Ishikawa (cell line): Measurements from ENCODE around the gene TMEM132D.

Source experiments
- CEBPB ChIP-seq: IDR thresholded peaks from 2 replicates; pipeline ENCODE4 v1.6.1; 2012
- CREB1 ChIP-seq: IDR thresholded peaks from 2 replicates; pipeline ENCODE4 v1.6.1; 2012; ENCODE audit warnings: low read depth
- EGR1 ChIP-seq: IDR thresholded peaks from 2 replicates; pipeline ENCODE4 v1.6.1; 2012
- EP300 ChIP-seq: IDR thresholded peaks from 2 replicates; pipeline ENCODE4 v1.6.1; 2012; ENCODE audit warnings: borderline replicate concordance
- FOXM1 ChIP-seq: IDR thresholded peaks from 2 replicates; pipeline ENCODE4 v1.6.1; 2012; ENCODE audit warnings: low read depth, borderline replicate concordance
- NFIC ChIP-seq: IDR thresholded peaks from 2 replicates; pipeline ENCODE4 v1.6.1; 2012
- RAD21 ChIP-seq: IDR thresholded peaks from 2 replicates; pipeline ENCODE4 v1.6.1; 2012; ENCODE audit warnings: low read depth
- REST ChIP-seq: IDR thresholded peaks from 2 replicates; pipeline ENCODE4 v1.6.1; 2012; ENCODE audit warnings: low read depth, mild to moderate bottlenecking
- TAF1 ChIP-seq: IDR thresholded peaks from 2 replicates; pipeline ENCODE4 v1.6.1; 2012; ENCODE audit warnings: low read depth, mild to moderate bottlenecking
- TCF12 ChIP-seq: IDR thresholded peaks from 2 replicates; pipeline ENCODE4 v1.6.1; 2012; ENCODE audit warnings: low read depth
- TEAD4 ChIP-seq: IDR thresholded peaks from 2 replicates; pipeline ENCODE4 v1.6.1; 2012
- YY1 ChIP-seq: IDR thresholded peaks from 2 replicates; pipeline ENCODE4 v1.6.1; 2012; ENCODE audit warnings: low read depth
- ZBTB7A ChIP-seq: IDR thresholded peaks from 2 replicates; pipeline ENCODE4 v1.6.1; 2012; ENCODE audit warnings: low read depth
- TF ChIP-seq, protein P1 (sequence below): IDR thresholded peaks from 2 replicates; pipeline ENCODE4 v1.6.1; 2012
- TF ChIP-seq, protein P2 (sequence below): IDR thresholded peaks from 2 replicates; pipeline ENCODE4 v1.6.1; 2012

The TMEM132D gene

DNA sequence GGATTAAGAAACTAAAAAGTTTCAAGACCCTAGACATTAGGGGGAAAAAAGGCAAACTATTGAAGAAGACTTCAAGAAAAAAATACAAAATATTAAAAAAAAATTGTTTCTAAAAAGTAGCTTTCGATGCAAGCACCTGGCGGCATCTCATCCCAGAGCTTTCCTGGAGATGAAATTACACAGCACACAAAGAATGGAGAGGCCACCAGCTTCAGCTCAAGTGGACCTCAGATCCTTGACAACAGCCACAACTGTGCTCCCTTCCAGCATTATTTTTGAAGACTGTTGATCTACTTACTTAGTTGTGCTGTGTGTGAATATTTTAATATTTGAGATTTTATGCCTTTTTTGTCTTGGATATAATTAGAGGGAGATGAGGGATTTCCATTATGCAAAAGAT lies 571.5 kb downstream of the TMEM132D start:
- TF ChIP-seq CEBPB (no peak), TCF12 (no peak), RAD21 (no peak), EP300 (no peak), NFIC (no peak), TEAD4 (no peak), EGR1 (no peak), TAF1 (no peak), CREB1 (no peak), ZBTB7A (no peak), FOXM1 (no peak), REST (no peak)
- TF ChIP-seq, protein P1, sequence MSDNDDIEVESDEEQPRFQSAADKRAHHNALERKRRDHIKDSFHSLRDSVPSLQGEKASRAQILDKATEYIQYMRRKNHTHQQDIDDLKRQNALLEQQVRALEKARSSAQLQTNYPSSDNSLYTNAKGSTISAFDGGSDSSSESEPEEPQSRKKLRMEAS: no peak
- TF ChIP-seq, protein P2, sequence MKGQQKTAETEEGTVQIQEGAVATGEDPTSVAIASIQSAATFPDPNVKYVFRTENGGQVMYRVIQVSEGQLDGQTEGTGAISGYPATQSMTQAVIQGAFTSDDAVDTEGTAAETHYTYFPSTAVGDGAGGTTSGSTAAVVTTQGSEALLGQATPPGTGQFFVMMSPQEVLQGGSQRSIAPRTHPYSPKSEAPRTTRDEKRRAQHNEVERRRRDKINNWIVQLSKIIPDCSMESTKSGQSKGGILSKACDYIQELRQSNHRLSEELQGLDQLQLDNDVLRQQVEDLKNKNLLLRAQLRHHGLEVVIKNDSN: no peak

DNA sequence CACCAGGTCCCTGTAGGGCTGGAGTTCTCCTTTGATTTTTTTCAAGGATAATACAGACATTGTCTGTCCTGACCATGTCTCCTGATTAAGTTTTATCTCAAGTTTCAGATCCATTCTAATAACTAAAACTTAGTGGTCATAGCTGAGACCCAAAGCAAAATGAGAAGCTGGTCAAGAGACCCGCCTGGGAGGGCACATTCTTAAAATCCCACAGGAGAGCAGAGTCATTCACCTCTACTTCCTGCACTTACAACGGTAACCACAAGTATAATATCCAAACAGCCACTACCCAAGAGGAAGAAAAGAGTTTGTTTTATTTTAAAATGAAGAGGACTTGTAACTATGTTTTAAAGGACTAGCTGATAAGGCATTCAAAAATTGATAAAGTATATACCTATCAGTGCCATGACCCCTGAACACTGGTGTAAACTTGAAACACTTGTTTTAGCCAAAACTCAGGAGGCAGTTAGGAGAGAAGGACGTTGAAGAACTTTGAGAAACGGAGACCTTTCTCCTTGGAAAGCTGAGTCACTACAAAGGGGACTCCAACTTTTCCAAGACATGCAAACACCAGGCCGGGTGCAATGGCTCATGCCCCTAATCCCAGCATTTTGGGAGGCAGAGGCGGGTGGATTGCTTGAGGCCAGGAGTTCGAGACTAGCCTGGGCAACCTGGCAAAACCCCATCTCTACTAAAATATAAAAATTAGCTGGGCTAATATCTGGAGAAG lies 572.3 kb downstream of the TMEM132D start:
- TF ChIP-seq CEBPB: no peak
- TF ChIP-seq FOXM1: no peak
- no peak for TF ChIP-seq CREB1
- TF ChIP-seq YY1: no peak
- no peak for TF ChIP-seq RAD21
- TF ChIP-seq TAF1: no peak
- no peak for TF ChIP-seq TCF12
- TF ChIP-seq NFIC: no peak
- TF ChIP-seq, protein P1: no peak
- no peak for TF ChIP-seq EGR1
- no peak for TF ChIP-seq EP300
- TF ChIP-seq ZBTB7A: no peak
- no peak for TF ChIP-seq REST
- TF ChIP-seq, protein P2: no peak
- TF ChIP-seq TEAD4: no peak

- TF ChIP-seq EGR1 (no peak), YY1 (no peak), TCF12 (no peak), TAF1 (no peak), CEBPB (no peak), REST (no peak), TEAD4 (no peak), RAD21 (no peak), EP300 (no peak), FOXM1 (no peak), CREB1 (no peak), ZBTB7A (no peak)
- TF ChIP-seq, protein P2: no peak
- TF ChIP-seq, protein P1: no peak
These were observed 575.6 kb downstream of the TMEM132D start for GRCh38 chr12:129328235-129328634.
